ENCODE data around the gene IMMP2L.

IMMP2L gene

DNA sequence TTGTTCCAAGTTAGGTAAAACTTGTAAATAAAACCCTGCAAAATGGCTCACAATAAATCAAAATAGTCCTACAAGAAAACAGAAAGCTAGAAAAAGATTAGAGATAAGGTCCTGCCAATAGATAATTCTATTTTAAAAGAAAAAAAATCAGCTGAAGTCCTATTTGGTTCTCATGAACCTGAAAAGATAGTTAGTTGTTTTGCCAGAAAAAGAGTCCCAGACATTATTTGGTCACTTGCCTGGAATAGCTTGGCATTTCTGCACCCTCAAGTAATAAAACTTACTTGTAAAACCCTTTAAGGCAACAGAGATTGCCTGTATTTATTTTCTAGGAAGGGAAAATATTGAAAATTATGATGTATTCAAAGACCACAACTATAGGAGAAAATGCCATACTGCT is 423.7 kb downstream of the IMMP2L start:
- no peak for DNase-seq

DNA sequence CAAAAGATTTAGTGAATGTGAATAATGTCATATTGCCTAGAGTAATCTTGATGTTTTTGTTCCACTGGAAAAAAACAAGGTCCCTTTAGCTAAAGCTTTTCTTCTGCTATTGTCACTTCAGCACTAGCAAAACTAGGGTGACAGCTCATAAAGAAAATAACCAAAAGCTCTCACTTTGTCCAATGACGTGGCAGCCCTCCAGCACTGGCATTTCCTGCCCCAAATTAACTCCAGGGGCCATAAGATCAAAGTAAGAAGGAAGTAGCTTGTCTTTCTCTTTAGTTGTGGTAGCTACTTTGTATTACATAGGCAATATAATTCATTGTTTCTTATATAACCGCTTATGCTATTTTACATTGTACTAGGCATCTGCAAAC is 424.1 kb downstream of the IMMP2L start:
- peak; percentile 51 to 55 for DNase-seq

DNA sequence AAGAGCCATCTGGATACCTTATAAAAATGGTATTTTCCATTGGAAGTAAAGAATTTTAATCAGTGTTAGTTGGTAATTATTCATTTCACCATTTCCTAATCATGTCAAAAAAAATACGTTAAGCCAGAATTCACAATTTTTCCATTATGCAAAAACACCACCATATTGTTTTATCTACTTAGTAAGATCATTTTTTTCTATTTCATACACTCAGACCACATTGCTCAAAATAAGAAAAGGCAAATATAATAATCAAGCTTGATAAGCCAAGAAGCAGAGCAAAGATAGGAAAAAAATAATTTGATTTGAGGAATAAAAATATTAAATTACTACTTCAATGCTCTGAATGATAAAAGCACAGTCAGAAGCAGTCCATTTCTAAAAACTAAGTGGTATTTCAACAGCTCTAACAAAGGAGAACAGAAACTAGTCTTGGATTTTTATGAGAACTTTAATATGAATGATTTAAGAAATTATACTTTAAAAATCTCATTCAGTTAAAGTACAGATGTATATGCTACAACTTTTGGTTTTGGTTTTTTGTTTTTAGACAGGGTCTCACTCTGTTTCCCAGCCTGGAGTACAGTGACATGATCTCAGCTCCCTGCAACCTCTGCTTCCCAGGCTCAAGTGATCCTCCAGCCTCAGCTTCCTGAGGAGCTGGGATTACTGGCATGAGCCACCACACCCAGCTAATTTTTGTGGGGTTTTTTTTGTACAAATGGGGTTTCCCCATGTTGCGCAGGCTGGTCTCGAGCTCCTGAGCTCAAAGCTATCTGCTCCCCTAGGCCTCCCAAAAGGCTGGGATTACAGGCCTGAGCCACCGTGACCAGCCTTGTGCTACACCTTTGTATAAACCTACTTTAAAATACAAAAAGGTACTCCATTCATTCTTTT is 424.7 kb downstream of the IMMP2L start:
- peak; percentile 21 to 29 for DNase-seq

DNA sequence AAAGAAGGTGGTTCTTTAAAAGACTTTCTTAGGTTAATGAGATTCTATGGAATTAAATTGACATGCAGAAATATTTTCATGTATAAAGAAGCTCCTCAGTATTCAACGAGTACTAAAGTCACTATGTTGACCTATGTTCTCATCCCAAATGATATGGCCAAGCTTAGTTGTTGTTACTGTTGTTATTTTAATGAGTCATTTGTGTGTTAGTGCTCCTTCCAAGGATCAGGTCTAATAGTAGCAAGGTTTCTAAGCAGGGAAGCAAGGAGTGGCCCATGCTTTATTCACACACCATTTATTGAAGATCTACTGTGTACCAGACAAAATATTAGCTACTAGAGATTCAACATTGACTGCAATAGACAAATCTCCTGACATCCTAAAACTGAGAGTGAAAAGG is 429.5 kb downstream of the IMMP2L start:
- no peak for DNase-seq

DNA sequence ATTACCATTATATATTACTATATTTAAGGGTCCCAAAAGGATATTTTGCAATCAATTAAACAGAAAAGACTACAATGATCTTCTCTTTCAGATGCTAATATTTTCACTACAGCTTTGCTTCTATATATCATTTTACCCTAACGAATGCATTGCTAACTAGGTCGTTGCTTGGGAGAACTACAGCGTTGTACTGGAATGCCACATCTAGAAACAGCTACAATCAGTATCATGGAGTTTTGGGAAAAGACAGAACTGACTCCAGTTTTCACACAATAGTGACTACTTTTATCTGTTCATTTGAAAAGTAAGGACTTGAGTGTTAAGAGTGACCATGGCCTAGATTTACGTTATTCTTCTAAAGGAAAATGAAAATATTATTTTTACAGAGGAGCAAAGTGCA is 432.9 kb downstream of the IMMP2L start:
- no peak for DNase-seq

DNA sequence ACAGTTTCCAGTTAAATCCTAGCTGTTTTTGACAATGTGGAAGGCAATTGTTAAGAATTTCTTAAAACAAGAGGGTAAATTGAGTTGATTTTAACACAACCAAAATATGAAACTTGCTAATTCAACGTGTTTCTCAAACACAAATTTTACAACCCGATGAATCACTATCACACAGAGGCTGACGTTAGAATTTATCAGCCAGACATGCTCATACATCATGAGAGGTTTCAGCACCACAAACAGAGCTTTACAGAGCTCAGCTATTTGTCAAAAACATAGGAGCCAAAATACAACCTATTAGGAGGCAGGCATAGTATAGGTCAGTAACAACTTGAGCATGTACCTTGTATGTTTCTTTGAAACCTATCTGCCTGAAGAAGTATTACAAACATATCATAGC is 435.3 kb downstream of the IMMP2L start:
- no peak for DNase-seq

DNA sequence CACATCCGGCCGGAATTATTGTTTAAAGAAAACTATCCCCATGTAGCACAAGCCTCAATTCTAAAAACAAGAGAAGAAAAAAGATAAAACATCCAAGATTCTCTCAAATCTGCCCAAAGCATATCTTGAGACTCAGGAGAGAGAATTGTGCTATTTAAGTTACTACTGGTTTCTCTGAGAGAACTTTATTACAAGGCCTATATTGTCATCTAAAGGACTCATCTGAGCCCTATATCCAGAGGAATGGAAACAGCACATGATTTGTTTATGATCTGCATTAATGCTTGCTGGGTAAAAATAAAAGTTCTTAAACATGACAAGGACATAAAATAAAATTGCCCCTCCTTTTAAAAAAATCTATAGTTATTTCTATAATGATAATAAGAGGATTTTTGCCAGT is 446.3 kb downstream of the IMMP2L start:
- DNase-seq = no peak

DNA sequence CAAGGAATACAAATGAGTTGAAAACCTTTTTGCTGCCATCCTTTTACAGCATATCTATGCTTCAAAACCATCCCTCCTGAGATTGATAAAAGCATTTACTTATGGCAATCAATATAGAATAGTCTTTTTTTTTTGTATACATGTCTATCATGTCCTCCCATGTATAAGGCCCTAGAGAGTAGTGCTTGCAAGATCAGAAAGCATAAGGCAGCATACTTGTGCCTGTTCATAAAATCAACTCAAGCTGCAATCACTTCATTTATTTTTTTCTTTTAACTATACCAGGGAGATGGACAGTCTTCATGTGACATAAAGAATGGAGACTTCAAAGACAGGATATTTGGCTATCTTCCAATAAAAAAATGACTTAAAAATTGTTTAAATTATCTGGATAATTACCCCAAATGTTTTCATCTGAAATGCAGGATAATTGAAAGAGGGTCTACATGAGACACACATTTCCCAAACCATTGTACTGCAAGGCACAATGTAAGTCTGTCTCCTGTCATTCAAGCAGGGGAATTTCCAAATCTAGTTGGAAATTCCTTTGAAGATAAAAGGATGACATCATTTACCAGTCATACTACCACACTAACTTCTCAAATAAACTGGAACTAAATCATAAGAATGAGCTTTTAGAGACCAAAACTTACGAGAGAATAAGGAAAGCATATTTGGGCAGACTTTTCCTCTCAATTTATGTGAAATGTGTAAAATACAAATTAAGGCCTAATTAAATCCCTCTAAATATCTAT is 448.9 kb downstream of the IMMP2L start:
- DNase-seq = no peak

DNA sequence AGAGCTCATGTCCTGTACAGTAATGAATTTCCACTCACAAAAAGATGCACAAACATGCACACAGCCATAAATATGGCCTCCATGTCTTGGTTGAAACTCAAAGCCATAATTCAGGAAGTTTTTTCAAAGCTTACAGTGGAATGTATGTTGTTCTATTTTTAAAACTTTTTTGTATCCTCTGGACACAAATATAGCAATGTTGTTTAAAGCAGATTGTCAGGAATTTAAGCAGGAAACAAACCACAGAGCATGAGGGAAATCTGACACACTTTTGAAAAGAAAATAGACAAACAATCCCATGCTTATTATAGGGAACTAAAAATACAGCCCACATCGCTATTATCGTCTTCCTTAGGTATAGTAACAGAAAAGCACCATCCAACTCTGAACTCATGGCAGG is 449.9 kb downstream of the IMMP2L start:
- DNase-seq = no peak

DNA sequence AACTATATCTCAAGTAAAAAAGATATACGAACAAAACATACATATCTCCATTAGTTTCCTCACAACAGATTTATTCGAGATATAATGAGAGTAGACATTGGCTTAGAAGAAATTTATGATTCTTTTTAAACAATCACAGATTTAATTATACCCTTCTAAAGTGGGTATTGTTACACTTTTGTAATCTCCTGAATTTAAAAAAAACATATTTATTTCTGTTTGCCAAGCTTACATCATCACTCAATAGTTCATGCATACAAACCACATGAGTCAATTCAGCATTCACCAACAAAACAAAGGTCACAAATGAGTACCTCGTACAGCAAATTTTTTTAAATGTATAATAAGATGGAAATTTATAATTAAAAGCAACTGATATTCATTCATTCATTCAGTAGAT is 453.8 kb downstream of the IMMP2L start:
- no peak for DNase-seq

DNA sequence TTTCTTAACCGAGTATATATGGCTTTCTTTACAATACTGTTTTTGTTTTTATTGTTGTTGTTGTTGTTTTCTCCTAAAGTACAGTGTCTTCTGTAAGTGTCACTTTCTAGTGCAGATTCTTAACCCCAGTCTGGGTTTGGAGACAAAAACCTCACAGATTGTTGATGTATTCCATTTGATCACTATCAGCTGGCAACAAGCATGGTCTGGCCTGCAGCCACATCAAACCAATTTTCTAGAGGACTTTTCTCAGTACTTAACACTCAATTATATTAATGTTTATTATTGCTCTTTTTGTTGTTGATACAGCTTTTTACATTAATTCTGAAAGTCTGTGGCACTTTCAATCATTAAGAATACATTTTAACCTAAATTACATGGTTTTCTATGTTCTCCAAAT is 454.3 kb downstream of the IMMP2L start:
- no peak for DNase-seq

DNA sequence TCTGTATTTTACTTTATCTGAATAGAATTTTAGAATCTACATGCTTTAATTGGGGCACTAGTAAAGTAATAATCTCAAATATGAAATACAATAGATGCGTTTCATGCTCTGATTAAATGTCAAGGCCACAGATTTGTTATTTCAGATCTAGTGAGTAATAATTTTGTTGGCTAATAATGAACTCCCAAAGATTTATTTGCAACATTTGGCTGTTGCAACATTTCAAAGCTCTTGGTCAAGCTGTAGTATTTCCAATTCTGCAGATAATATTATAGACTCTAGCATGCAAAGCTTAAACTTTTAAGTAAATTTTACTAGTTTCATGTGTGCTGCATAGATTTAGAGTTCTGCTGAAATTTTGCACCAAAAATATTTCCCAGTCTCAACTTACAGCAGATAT is 454.7 kb downstream of the IMMP2L start:
- DNase-seq = no peak

DNA sequence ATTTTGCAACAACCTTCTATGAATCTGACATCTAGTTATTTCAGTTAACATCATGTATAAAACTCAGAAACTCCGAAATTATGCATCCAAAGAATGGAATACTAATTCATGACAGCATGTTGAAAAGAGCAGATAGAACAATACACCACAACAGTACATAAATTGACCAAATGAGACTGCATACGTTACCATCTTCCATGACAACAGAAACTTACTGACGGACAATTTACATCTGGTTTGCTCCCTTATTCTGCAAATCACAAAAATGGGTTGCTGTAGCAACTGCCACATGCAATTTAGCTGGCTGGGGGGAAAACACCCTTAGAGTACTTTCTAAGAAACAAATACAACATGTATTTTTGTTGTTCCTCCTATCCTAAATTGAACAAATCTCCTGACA is 457.0 kb downstream of the IMMP2L start:
- no peak for DNase-seq

DNA sequence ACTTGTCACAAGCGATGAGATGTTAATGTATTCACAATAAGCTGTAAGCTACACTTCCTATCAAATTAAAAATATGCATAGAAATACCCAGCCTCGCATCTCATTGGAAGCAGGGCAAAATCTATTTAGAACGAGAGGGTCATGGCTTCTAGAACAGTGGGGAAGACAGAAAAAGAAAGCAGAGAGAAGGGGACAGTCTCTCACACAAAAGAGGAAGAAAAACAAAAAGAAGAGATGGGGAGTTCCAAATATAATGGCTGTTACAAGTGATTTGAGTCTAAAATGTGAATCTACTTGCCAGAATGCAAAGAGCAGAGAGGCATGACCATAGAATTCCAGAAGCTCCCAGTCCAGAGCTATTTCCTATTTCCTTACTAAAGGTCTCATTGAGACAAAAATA is 457.6 kb downstream of the IMMP2L start:
- DNase-seq = no peak

DNA sequence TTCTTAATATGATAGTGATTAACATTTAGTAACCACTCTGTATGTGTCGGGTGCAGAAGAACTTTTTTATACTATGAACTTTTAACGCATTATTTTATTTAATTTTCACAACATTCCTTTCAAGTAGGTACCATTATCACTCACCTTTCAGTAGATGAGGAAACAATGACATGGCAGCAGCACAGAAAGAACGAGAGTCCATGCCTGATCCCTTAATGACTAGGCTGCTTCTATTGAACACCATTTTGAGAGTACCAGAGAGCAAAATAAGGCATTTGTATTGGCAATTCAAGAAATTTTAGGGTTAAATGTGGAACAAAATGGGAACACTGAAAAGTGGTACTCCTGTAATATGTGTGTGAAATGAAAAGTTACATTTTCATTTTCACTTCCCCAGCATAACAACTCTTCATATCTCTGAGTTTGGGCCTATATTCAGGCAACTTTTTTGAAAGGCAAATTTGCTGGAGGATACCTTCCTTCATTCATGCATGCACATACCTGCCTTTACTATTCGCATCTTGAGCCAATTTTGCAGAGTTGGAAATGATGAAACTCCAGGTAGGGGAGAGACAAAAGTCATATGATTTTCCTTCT is 458.5 kb downstream of the IMMP2L start:
- no peak for DNase-seq

DNA sequence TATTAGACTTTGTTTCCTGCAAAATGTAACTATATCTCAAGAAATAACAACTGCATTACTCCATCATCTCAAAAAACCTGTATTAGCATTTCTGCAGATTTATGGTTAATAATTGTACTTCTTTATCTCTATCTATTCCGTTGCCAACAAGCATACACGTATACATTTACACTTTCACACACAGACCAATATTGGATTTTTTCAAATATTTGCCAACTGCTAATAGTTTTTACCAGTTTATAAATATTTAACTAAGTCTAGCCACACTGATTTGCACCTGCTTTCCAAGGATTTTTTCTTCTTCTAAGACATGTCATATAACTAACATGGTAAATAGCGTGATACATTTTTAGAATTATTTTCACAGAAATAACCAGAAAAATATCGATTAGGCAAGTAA is 459.2 kb downstream of the IMMP2L start:
- DNase-seq = no peak

DNA sequence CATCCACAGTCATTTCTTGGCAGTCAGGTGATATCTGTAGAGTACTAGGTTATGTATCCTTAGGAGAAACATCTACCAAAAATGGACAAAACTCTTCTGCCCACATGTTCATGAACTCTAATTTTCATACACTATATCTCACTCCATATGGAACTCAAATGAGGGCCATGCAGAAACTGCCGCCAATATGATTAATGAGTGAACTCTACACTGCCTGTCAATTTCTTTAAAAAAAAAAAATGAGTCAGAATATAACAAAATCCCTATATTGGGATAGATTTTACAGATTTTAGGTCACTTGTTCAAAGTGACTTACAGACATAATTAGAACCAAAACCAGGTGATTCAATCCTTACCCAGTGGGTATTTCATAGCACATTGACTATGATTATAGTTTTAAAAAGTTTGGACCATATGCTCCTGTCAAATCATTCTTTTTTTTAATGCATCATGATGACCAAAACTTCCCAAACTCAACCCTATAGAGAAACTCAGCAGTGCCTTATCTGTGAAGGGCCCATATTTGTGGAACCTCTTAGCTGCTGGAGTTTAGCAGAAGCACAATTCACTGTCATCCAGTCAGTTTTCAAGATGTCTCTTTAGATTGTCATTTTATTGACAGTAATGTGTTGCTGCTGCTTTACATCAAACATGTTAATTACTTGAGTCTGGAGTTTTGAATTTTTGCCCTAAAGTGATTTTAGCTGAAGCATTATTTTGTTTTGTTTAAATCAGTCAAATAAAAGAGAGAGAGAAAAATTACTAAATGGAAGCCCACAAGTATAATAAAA is 460.2 kb downstream of the IMMP2L start:
- DNase-seq = no peak

DNA sequence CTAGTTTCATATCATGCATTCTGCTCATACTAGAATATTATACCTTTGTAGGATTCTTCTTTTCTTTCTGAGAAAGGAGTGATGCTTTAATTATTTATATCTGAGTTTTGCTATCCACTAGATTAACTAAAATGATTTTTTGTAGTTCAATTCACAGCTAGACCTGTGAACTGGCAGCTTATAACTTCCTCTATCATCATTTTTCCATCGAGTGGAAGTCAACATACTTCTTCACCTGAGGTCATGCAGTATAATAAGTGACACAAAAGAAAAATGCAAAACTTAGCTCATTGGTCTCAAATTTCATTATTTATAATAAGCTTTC is 463.4 kb downstream of the IMMP2L start:
- DNase-seq = no peak

DNA sequence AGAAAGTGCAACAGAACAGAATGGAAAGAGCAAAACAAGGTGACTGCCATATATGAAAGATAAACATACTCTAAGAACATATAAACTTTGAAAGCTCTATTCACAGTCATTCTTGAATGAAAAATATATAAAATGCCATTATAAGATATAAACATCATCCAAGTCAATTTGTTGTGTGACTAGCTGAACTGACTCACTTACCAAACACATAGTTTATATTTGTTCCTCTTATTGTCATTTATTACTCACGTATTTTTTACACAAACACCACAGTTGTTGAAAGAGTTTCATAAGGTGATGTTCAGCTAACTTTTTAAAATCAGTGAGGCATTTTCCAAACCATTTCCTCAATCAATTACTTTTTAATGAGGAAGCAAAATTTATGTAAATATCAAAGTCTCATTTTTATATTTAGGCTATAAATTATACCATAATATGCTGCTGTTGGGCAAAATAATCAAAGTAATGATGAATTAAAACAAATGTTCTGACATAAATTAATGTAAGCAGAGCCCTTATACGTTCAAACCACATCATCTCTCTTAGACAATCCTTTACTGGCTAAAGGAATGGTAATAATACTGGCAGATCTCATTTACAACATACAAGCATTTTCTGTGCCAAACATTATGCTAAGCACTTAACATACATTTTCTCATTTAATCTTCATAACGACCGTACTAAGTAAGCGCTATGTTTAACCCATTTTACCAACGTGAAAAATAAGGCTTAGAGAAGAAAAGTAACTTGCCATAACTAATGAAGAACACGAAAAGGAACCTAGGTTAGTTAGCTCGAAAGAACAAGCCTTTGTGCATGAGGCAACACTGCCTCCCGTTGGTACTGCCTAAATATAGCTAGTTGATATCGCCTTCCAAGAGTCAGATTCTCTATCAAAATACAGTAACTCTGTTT is 464.0 kb downstream of the IMMP2L start:
- peak; percentile 48 for DNase-seq

DNA sequence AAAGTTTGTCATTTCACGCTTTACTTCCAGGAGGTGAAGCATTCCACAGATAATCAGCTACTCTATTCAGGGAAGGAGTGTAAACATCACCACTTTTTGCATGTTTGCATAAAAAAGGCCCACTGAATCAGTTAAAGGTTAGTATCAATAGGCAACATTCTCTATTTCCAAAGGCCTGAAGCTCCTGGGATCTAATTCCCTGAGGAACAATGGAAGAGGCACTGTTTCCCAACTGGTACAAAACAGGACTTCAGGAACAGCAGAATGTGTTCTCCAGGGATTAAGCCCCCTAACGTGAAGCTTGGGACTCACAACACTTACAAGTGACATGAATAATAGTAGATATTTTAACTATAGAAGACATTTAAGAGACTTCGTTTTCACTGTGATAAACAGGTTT is 465.3 kb downstream of the IMMP2L start:
- DNase-seq = no peak

DNA sequence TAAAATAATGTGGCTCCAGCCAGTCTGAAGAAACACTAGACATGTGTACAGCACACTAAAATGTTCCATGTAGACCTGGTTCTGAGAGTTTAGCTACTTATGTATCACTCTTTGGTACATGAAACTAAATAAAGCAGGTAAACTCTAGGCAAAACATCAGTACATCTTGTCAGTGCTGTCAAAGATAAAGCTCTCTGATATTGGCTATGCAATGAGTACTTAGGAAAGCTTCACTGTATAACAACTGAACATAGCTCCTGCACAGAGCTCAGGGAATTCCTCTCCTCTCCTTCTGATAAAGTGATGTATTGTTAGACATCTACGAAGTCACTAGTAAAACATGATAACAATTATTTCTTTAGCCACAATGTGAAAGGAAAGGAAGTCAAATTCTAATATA is 467.9 kb downstream of the IMMP2L start:
- no peak for DNase-seq

DNA sequence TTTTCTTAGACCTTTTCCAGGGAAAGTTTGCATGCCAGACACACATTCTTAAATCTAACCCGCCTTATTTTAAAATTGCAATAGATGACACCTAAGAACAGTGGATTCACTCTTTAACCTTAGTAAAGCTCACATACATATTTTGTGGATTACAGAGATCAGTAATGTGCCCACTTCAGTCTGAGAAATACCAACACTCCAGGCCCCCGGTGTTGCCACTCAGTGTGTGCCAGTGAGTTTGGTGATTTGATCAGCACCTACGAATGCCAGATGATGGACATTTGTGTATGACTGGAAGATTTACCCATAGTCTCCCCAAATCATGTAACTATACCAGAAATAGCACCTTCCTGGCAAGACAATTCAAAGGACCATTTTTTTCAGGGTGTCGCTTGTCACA is 468.8 kb downstream of the IMMP2L start:
- no peak for DNase-seq

All from CD4-positive, alpha-beta T cell treated with Interleukin-1 beta for 1 hour (primary cell).